GM23248 (cell line): ENCODE results near the gene LAMA4. TPM values are rescaled to one million over a fixed set of nuclear protein-coding genes. Genes with fewer than 3 reads are reported as not detected.
A peak's percentile ranks its signal among the peaks of the same experiment; 100 is the strongest.

ENCODE experiments used
- DNase-seq: peaks from one replicate; pipeline ENCODE4 v3.0.0-alpha.2; 2015
- H2AFZ ChIP-seq: fragments of 200-600 bp; sonication (generic); 2 replicates; pipeline ENCODE4 v1.6.1; 2016; ENCODE audit warnings: antibody characterized with exemption
- H3F3A ChIP-seq: fragments of 200-600 bp; sonication (generic); 2 replicates; pipeline ENCODE4 v1.6.1; 2016; ENCODE audit warnings: mild to moderate bottlenecking, antibody characterized with exemption, mixed run types; ENCODE audit not compliant: insufficient read depth
- H3K27ac ChIP-seq: fragments of 200-600 bp; sonication (generic); 2 replicates; pipeline ENCODE4 v1.5.1; 2016; ENCODE audit warnings: mild to moderate bottlenecking
- H3K27me3 ChIP-seq: fragments of 200-600 bp; sonication (generic); replicated peaks from 2 replicates; pipeline ENCODE4 v1.6.1; 2016; ENCODE audit warnings: mild to moderate bottlenecking; ENCODE audit not compliant: insufficient read depth
- H3K36me3 ChIP-seq: fragments of 200-600 bp; sonication (generic); 2 replicates; pipeline ENCODE4 v1.6.1; 2016; ENCODE audit warnings: low read depth, mild to moderate bottlenecking
- H3K4me1 ChIP-seq: fragments of 200-600 bp; sonication (generic); 2 replicates; pipeline ENCODE4 v1.6.1; 2016; ENCODE audit warnings: mild to moderate bottlenecking; ENCODE audit not compliant: insufficient read depth
- H3K4me2 ChIP-seq: fragments of 200-600 bp; sonication (generic); one replicate; pipeline ENCODE4 v1.6.1; 2016; ENCODE audit warnings: mild to moderate bottlenecking; ENCODE audit not compliant: unreplicated experiment
- H3K4me3 ChIP-seq: fragments of 200-600 bp; sonication (generic); 2 replicates; pipeline ENCODE4 v1.5.1; 2016; ENCODE audit warnings: mild to moderate bottlenecking
- H3K79me2 ChIP-seq: fragments of 200-600 bp; sonication (generic); 2 replicates; pipeline ENCODE4 v1.6.1; 2016; ENCODE audit warnings: mild to moderate bottlenecking; ENCODE audit not compliant: insufficient read depth
- H3K9ac ChIP-seq: fragments of 200-600 bp; sonication (generic); 2 replicates; pipeline ENCODE4 v1.6.1; 2016; ENCODE audit warnings: mild to moderate bottlenecking
- H3K9me2 ChIP-seq: fragments of 200-600 bp; sonication (generic); 2 replicates; pipeline ENCODE4 v1.6.1; 2016; ENCODE audit warnings: mixed run types, mild to moderate bottlenecking, moderate library complexity; ENCODE audit not compliant: insufficient read depth
- H3K9me3 ChIP-seq: fragments of 200-600 bp; sonication (generic); one replicate; pipeline ENCODE4 v1.6.1; 2017; ENCODE audit warnings: low read depth
- H4K20me1 ChIP-seq: fragments of 200-600 bp; sonication (generic); 2 replicates; pipeline ENCODE4 v1.6.0; 2016; ENCODE audit not compliant: insufficient read depth
- EZH2 ChIP-seq: fragments of 200-600 bp; sonication (generic); IDR thresholded peaks from 2 replicates; pipeline ENCODE4 v1.6.1; 2018; ENCODE audit warnings: antibody characterized with exemption, mild to moderate bottlenecking; ENCODE audit not compliant: insufficient read depth, poor library complexity, severe bottlenecking
- EZH2phosphoT487 ChIP-seq: fragments of 200-600 bp; sonication (generic); IDR thresholded peaks from 2 replicates; pipeline ENCODE4 v1.6.1; 2018; ENCODE audit warnings: antibody characterized with exemption, moderate library complexity, mild to moderate bottlenecking, low read depth; ENCODE audit not compliant: insufficient read depth
- WGBS, 2 experiments: methylation state at CpG; one replicate each; pipeline ENCODE4 v1.1.6; 2015 to 2017; ENCODE audit warnings: low lambda C conversion rate in 2 of 2, low coverage in 1 of 2; ENCODE audit errors: missing lambda C conversion rate in 2 of 2; 5-methylcytosine and 5-hydroxymethylcytosine counted together
- in situ Hi-C: fragments of 300-500 bp; cut with MboI; formaldehyde crosslinking; loops from 2 replicates; pipeline ENCODE4 v1.15.0; 2020
- polyA plus RNA-seq: library from polyadenylated mRNA; unstranded; fragments of >200 nt; fragmentation: Nextera tagmentation; extraction: Ambion mirVana; gene quantifications from 2 replicates; pipeline ENCODE4 v1.2.1, GENCODE V29; 2016
- total RNA-seq: library from RNA; depleted of rRNA; stranded (reverse); fragments of >200 nt; shearing (Covaris generic); gene quantifications from 2 replicates; pipeline ENCODE4 v1.2.3, GENCODE V29; 2014

The LAMA4 gene
- total and polyA plus RNA-seq, 2 experiments from 2014 or later, result 331 to 429 TPM

DNA sequence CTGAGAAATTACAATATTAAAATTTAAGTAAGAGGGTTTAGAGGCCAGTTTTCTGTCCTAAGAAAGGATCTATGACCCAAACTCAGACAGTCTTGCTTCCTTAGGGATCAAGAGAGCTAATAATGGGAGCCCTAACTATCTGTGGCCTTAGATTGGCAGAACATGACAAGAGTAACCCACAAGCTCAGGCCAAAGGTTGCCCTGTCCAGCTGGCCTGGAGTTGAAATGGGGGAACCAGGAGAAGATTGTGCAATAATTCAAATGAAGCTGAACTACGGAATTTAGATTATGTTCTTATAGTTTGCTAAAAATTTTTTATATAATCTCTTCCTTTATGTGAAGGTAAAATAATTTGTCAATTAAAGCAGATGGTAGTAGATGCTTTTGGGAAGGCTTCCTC is 26.4 kb downstream of the LAMA4 start:
- Histone ChIP-seq H3K4me3 (no peak overlapping the region), H3K9me3 (no peaks in the 10 kb centered on the region), H3K9ac (no peak overlapping the region), H3K4me1 (peaks cover 73% of the 10 kb centered on the region), H2AFZ (no peak overlapping the region), H3F3A (peaks cover 94% of the 10 kb centered on the region), H3K4me2 (peak overlapping the region; percentile 29), H3K79me2 (peaks cover 81% of the 10 kb centered on the region), H3K27me3 (no peaks in the 10 kb centered on the region), H3K9me2 (no peaks in the 10 kb centered on the region), H3K36me3 (peaks cover 12% of the 10 kb centered on the region; the same call in 1 of the 2 replicates), H3K27ac (peak overlapping the region; percentile 33), H4K20me1 (no peaks in the 10 kb centered on the region)
- peak; percentile 2 for DNase-seq
- WGBS, 2 experiments, result 58 to 63% methylated on average over 1 of the region's 1 CpG
- in situ Hi-C loops, result no loop called here
- TF ChIP-seq EZH2phosphoT487 (no peak), EZH2 (no peak)

GRCh38 chr6:112227411-112227810 is 27.0 kb downstream of the LAMA4 start:
- Histone ChIP-seq H3K9ac (no peak overlapping the region), H4K20me1 (no peaks in the 10 kb centered on the region), H2AFZ (no peak overlapping the region), H3F3A (peaks cover 94% of the 10 kb centered on the region), H3K9me3 (no peaks in the 10 kb centered on the region), H3K27me3 (no peaks in the 10 kb centered on the region), H3K4me3 (no peak overlapping the region), H3K4me2 (peak overlapping the region; percentile 29), H3K79me2 (peaks cover 75% of the 10 kb centered on the region), H3K36me3 (peaks cover 12% of the 10 kb centered on the region; the same call in 1 of the 2 replicates), H3K27ac (peak overlapping the region; percentile 33), H3K4me1 (peaks cover 73% of the 10 kb centered on the region), H3K9me2 (no peaks in the 10 kb centered on the region)
- 5 to 13% methylated on average over 2 of the region's 2 CpGs for WGBS, 2 experiments
- in situ Hi-C loops, result no loop called here
- DNase-seq, result peak; percentile 38
- TF ChIP-seq EZH2, result no peak
- TF ChIP-seq EZH2phosphoT487, result no peak

- peak overlapping the region; percentile 96 for H3K27ac ChIP-seq
- 48 to 82% methylated on average over 1 of the region's 1 CpG for WGBS, 2 experiments
- H3K4me1 ChIP-seq, result peaks cover 75% of the 10 kb centered on the region
- no peaks in the 10 kb centered on the region for H4K20me1 ChIP-seq
- peaks cover 64% of the 10 kb centered on the region for H3K79me2 ChIP-seq
- peak overlapping the region; percentile 54 for H3K4me2 ChIP-seq
- H3F3A ChIP-seq, result peaks cover 94% of the 10 kb centered on the region
- no peak overlapping the region for H2AFZ ChIP-seq
- no peaks in the 10 kb centered on the region for H3K27me3 ChIP-seq
- H3K4me3 ChIP-seq, result no peak overlapping the region
- no peaks in the 10 kb centered on the region for H3K9me2 ChIP-seq
- H3K36me3 ChIP-seq, result peaks cover 8% of the 10 kb centered on the region; the same call in 1 of the 2 replicates
- no peaks in the 10 kb centered on the region for H3K9me3 ChIP-seq
- H3K9ac ChIP-seq, result peak overlapping the region; percentile 58
- peak; percentile 60 for DNase-seq
- TF ChIP-seq EZH2, result no peak
- TF ChIP-seq EZH2phosphoT487, result no peak
- in situ Hi-C loops, result no loop called here
Observed at GRCh38 chr6:112225691-112226090, 28.7 kb downstream of the LAMA4 start.

DNA sequence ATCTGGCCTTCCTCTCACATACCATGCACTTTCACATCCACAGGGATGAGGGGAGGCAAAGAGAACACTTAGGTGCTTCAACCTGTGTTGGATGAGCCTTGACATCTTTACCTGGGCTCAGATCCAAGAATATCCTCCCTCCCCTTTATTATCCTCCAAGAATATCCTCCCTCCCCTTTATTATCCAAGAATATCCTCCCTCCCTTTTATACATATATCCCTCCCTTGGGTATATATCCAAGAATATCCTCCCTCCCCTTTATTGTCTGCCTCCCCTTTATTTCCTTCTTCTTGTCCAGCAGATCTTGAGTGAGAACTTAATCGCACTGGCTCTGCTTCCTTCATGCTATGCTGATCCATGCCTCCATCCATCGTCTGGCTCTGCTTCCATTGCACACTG is 30.3 kb downstream of the LAMA4 start:
- Histone ChIP-seq H3K4me3 (peak overlapping the region; percentile 34), H3K4me1 (peaks cover 91% of the 10 kb centered on the region), H3K9me2 (no peaks in the 10 kb centered on the region), H3K79me2 (peaks cover 62% of the 10 kb centered on the region), H3K27me3 (no peaks in the 10 kb centered on the region), H2AFZ (no peak overlapping the region), H3F3A (peaks cover 92% of the 10 kb centered on the region), H3K4me2 (peak overlapping the region; percentile 45), H3K9ac (peak overlapping the region; percentile 75), H4K20me1 (no peaks in the 10 kb centered on the region), H3K36me3 (peaks cover 5% of the 10 kb centered on the region; the same call in 1 of the 2 replicates), H3K9me3 (no peaks in the 10 kb centered on the region), H3K27ac (peak overlapping the region; percentile 96)
- TF ChIP-seq EZH2, result no peak
- TF ChIP-seq EZH2phosphoT487, result no peak
- in situ Hi-C loops, result no loop called here
- 76 to 89% methylated on average over 2 of the region's 2 CpGs for WGBS, 2 experiments
- no peak for DNase-seq
